NB4 (cell line): Measurements from ENCODE around the gene LAMB3.

ENCODE experiments used
- POLR2A ChIP-seq: IDR thresholded peaks from 2 replicates; pipeline ENCODE4 v1.6.1; 2011; ENCODE audit warnings: mild to moderate bottlenecking; ENCODE audit not compliant: insufficient read length; ENCODE audit errors: extremely low read depth
- TF ChIP-seq, protein P1 (sequence below): IDR thresholded peaks from one replicate; pipeline ENCODE4 v1.5.1; 2012; ENCODE audit warnings: low read depth, low read length

DNA sequence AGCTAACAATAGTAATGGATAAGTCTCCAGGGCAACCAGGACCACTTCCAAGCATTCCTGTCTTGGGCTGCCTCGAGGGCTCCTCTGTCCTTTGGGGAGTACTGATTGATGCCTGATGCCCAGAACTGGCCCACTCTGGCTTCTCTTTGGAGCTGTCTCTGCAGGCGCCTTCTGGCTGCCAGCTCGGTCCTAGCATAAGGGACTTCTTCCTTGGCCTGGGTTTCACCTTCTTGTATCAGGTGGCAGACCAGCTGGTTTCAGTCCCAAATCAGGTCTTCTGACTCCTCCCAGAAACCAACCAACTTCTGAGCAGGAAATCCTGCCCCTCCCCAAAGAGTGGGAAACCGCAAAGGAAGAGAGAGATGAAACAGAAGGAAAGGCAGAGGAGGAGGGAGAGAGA lies 33.6 kb upstream of the LAMB3 start:
- no peak for TF ChIP-seq POLR2A
- TF ChIP-seq, protein P1, sequence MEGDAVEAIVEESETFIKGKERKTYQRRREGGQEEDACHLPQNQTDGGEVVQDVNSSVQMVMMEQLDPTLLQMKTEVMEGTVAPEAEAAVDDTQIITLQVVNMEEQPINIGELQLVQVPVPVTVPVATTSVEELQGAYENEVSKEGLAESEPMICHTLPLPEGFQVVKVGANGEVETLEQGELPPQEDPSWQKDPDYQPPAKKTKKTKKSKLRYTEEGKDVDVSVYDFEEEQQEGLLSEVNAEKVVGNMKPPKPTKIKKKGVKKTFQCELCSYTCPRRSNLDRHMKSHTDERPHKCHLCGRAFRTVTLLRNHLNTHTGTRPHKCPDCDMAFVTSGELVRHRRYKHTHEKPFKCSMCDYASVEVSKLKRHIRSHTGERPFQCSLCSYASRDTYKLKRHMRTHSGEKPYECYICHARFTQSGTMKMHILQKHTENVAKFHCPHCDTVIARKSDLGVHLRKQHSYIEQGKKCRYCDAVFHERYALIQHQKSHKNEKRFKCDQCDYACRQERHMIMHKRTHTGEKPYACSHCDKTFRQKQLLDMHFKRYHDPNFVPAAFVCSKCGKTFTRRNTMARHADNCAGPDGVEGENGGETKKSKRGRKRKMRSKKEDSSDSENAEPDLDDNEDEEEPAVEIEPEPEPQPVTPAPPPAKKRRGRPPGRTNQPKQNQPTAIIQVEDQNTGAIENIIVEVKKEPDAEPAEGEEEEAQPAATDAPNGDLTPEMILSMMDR, result no peak
